Fibroblast of lung (primary cell): ENCODE data around the gene ZNF506. TPM values are rescaled to one million over a fixed set of nuclear protein-coding genes. Genes with fewer than 3 reads are reported as not detected.
"Not testable (repeated sequence)": the region's sequence is repeated elsewhere in the genome, so short reads cannot be mapped to it uniquely, and the experiment has no call there.

ENCODE experiments used
- DNase-seq, 2 donors: peaks; one replicate each; pipeline versions ENCODE4 v3.0.0 to v3.0.0-alpha.2; 2010; ENCODE audit warnings: low read depth in 2 of 2
- H2AFZ ChIP-seq: 2 replicates; pipeline ENCODE4 v1.5.1; 2012; ENCODE audit warnings: low read length, control low read depth, inconsistent platforms
- H3K27ac ChIP-seq: 2 replicates; pipeline ENCODE4 v1.5.1; 2011; ENCODE audit warnings: low read length, control low read depth; ENCODE audit not compliant: insufficient read depth
- H3K27me3 ChIP-seq: 2 replicates; pipeline ENCODE4 v1.5.1; 2011; ENCODE audit warnings: mild to moderate bottlenecking, low read length; ENCODE audit not compliant: control insufficient read depth, insufficient read depth
- H3K36me3 ChIP-seq: 2 replicates; pipeline ENCODE4 v1.5.1; 2011; ENCODE audit warnings: low read length; ENCODE audit not compliant: control insufficient read depth, insufficient read depth
- H3K4me1 ChIP-seq: 2 replicates; pipeline ENCODE4 v1.5.1; 2011; ENCODE audit warnings: low read length; ENCODE audit not compliant: control insufficient read depth, insufficient read depth; ENCODE audit errors: extremely low read depth
- H3K4me2 ChIP-seq: 2 replicates; pipeline ENCODE4 v1.5.1; 2011; ENCODE audit warnings: low read length, control low read depth; ENCODE audit not compliant: insufficient read depth; ENCODE audit errors: extremely low read depth
- H3K4me3 ChIP-seq, 4 experiments: fragments of 200-600 bp in 1 of 4; sonication (generic) in 1 of 4; replicated peaks in 1 of 4; 2 replicates each; pipeline ENCODE4 v1.5.1; 2011 to 2016; ENCODE audit warnings: low read length in 4 of 4, low read depth in 3 of 4, mild to moderate bottlenecking in 3 of 4, control low read depth in 2 of 4, inconsistent platforms in 1 of 4, mixed read lengths in 1 of 4; ENCODE audit not compliant: insufficient read depth in 1 of 4; ENCODE audit errors: control extremely low read depth in 1 of 4
- H3K79me2 ChIP-seq: 2 replicates; pipeline ENCODE4 v1.5.1; 2012; ENCODE audit warnings: mild to moderate bottlenecking, low read length, inconsistent platforms; ENCODE audit not compliant: control insufficient read depth, insufficient read depth
- H3K9ac ChIP-seq: 2 replicates; pipeline ENCODE4 v1.5.1; 2011; ENCODE audit warnings: mild to moderate bottlenecking, low read length, control low read depth; ENCODE audit not compliant: insufficient read depth
- H3K9me3 ChIP-seq: 2 replicates; pipeline ENCODE4 v1.5.1; 2012; ENCODE audit warnings: low read depth, low read length; ENCODE audit not compliant: control insufficient read depth, insufficient read depth
- H4K20me1 ChIP-seq: 2 replicates; pipeline ENCODE4 v1.5.1; 2011; ENCODE audit warnings: low read length; ENCODE audit not compliant: control insufficient read depth, insufficient read depth; ENCODE audit errors: extremely low read depth
- CTCF ChIP-seq, 2 donors: IDR thresholded peaks in 1 of 2; conservative IDR thresholded peaks in 1 of 2; 1 replicate in 1 of 2; 2 replicates in 1 of 2; pipeline ENCODE4 v1.5.1; 2011 to 2012; ENCODE audit warnings: low read length in 2 of 2, control low read depth in 1 of 2, inconsistent platforms in 1 of 2, low read depth in 1 of 2, mild to moderate bottlenecking in 1 of 2
- EZH2 ChIP-seq: IDR thresholded peaks from 2 replicates; pipeline ENCODE4 v1.5.1; 2012; ENCODE audit warnings: low read length, control low read depth, mild to moderate bottlenecking; ENCODE audit errors: missing control alignments
- polyA minus RNA-seq: library from RNA; depleted of rRNA, polyadenylated mRNA; stranded (reverse); fragments of >200 nt; gene quantifications from 2 replicates; pipeline ENCODE4 v1.2.3, GENCODE V29; 2011; ENCODE audit warnings: low replicate concordance
- polyA plus RNA-seq, 2 donors: library from polyadenylated mRNA; depleted of rRNA in 1 of 2; stranded (reverse) in 1 of 2; unstranded in 1 of 2; fragments of >200 nt; gene quantifications; 2 replicates each; pipeline ENCODE4 v1.2.1, GENCODE V29; 2011 to 2012; ENCODE audit warnings: missing spikeins in 1 of 2
- total RNA-seq: library from RNA; depleted of rRNA; stranded (reverse); fragments of >200 nt; gene quantifications from 2 replicates; pipeline ENCODE4 v1.2.1, GENCODE V29; 2014

ZNF506 gene
- total RNA-seq (11.0 and 16.5 TPM in 2 replicates), polyA plus RNA-seq (7.6 and 9.6 TPM in 2 replicates), polyA minus RNA-seq (5.2 and 15.4 TPM in 2 replicates)
- polyA plus RNA-seq (2012) = 6.0 and 6.6 TPM in 2 replicates

DNA sequence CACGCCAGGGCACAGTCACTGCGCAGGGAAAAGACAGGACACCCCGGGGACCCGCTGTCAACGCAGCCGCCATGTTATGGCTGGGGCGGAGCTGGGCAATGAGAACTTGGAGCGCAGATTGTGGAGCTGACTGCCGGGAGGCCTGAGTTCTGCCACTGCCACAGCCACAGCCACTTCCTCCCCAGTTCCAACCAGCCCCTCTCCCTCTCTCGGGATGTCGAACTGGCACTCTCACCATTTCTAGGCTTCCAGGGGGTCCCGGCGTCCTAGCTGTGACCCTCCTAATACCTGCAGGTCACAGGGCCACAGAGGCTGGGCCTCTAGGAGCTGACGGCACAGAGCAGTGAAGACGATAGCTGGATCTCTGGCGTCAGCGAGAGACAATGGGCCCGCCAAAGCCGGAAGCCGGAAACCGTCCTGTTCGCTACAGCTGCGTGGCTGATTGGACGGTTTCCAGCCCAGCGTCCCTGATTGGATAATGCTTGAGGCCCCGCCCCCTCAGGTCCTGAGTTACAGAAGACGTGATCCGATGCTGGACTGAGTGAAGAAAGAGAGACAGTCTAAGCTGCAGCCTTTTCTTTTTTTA lies at the start of gene ZNF506:
Gene ZNF506 (minus strand): TSS at position 385 of the 586 bp plus-strand sequence. CDS start 147 bp downstream, at position 238.
- Histone ChIP-seq H3K4me3 (peak within 1 kb of the TSS; percentile 51 to 89 (median 72)), H3K9me3 (no peaks in the 10 kb centered on the region), H3K27me3 (no peaks in the 10 kb centered on the region), H3K4me2 (peak within 1 kb of the TSS; percentile 73), H3K36me3 (peaks cover 1% of the 10 kb centered on the region), H3K79me2 (peaks cover 12% of the 10 kb centered on the region), H4K20me1 (no peaks in the 10 kb centered on the region), H3K9ac (peak within 1 kb of the TSS; percentile 67), H3K27ac (peak within 1 kb of the TSS; percentile 89), H2AFZ (peak within 1 kb of the TSS; percentile 81), H3K4me1 (no peaks in the 10 kb centered on the region)
- TF ChIP-seq EZH2 (no peak), CTCF (conservative IDR thresholded peaks at IDR 0.05 in 1 of 2, IDR thresholded peaks at IDR 0.05 in 1 of 2; ENCODE audit: low read depth in 1 of 2, low read length in 2 of 2) (no peak)
- DNase-seq = peak; percentile 97 to 98

DNA sequence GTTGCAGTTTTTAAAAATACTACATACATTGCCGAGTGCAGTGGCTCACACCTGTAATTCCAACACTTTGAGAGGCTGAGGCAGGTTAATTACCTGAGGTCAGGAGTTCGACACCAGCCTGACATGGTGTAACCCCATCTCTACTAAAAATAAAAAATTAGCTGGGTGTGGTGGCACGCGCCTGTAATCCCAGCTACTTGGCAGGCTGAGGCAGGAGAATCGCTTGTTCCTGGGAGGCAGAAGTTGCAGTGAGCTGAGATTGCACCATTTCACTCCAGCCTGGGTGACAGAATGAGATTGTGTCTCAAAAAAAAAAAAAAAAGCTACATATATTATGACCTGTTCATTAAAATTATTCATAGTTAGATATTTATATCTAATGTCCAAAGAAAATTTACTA lies 48.5 kb upstream of the ZNF506 start:
- not testable (repeated sequence) for H3K4me3 ChIP-seq, H4K20me1 ChIP-seq, H3K4me2 ChIP-seq, H3K4me1 ChIP-seq, H3K9ac ChIP-seq, H3K27me3 ChIP-seq, DNase-seq, H2AFZ ChIP-seq, H3K27ac ChIP-seq, H3K36me3 ChIP-seq, H3K9me3 ChIP-seq
- peaks cover 11% of the 10 kb centered on the region for H3K79me2 ChIP-seq

DNA sequence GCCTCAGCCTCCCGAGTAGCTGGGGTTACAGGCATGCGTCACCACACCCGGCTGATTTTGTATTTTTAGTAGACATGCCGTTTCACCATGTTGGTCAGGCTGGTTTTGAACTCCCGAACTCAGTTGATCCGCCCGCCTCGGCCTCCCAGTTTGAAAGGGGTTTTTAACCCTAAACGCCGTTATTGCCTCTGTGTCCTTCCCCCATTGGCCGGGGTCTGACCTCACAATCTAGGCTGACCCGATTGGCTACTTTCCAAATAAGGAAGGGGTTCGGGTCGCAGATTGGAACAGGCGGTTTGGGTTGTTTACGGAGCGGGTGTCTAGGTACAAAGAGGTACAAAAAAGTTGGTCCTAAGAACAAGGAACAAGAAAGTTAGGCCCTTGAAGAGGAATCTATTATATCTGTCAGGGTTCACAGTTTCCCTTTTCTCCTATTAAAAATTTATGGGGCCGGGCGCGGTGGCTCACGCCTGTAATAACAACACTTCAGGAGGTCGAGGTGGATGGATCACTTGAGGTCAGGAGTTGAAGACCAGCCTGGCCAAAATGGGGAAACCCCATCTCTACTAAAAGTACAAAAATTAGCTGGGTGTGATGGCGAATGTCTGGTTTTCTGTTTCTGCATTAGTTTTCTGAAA lies 45.2 kb upstream of the ZNF506 start:
- Histone ChIP-seq H3K36me3 (no peaks in the 10 kb centered on the region), H3K27ac (peak overlapping the region; percentile 91), H3K9me3 (no peaks in the 10 kb centered on the region), H3K9ac (no peak overlapping the region), H4K20me1 (no peaks in the 10 kb centered on the region), H3K27me3 (no peaks in the 10 kb centered on the region), H3K4me2 (peak overlapping the region; percentile 92), H3K4me3 (peak overlapping the region; percentile 82 to 92 (median 87)), H2AFZ (peak overlapping the region; percentile 100), H3K79me2 (peaks cover 8% of the 10 kb centered on the region), H3K4me1 (no peaks in the 10 kb centered on the region)
- TF ChIP-seq CTCF (conservative IDR thresholded peaks at IDR 0.05 in 1 of 2, IDR thresholded peaks at IDR 0.05 in 1 of 2; ENCODE audit: low read depth in 1 of 2, low read length in 2 of 2) (no peak), EZH2 (no peak)
- peak; percentile 1 to 17 for DNase-seq
